Activated CD4-positive, alpha-beta T cell treated with anti-CD3 and anti-CD28 coated beads, Interleukin-2, amount 50 U/mL, for 1 hour (primary cell): Measurements from ENCODE around the gene HRH1.
"Not testable (repeated sequence)": the region's sequence is repeated elsewhere in the genome, so short reads cannot be mapped to it uniquely, and the experiment has no call there.

Experiments
- DNase-seq: peaks from one replicate; pipeline ENCODE4 v3.0.0-alpha.2; 2020

Gene HRH1

DNA sequence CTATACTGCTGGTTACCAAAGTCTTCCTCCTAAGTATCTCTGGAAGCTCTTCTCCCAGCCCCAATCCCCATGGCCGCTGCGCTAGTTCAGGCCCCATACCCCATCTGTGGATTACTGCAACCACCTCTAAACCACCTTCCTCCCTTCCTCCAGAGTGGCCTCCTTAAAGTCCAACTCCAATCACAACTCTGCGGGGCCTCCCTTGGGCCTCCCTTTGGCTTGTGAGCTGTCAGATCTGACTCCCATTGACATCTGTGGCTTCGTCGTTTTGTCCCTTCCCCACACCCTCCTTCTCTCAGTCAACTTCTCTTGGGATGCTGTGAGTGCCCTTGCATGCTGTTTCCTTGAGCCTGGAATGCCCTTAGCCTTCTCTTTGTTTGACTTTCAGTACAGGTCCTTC, 9.3 kb upstream of the HRH1 start:
- DNase-seq: no peak

DNA sequence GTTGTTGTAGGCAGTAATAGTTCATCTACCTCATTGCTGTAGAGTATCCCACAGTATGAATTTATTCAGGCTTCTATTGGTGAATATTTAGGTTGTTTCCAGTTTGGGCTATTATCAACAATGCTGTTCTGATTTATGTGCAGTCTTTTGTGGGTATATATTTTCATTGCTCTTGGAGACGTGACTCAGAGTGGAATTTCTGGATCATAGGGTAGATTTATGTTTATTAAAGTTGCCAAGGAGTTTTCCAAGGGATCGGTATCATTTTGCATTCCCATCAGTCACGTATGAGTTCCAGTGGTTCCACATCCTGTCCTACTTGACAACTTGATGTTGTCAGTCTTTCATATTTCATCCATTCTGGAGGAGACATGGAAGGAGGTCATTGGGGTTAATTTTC, 8.4 kb upstream of the HRH1 start:
- no peak for DNase-seq

DNA sequence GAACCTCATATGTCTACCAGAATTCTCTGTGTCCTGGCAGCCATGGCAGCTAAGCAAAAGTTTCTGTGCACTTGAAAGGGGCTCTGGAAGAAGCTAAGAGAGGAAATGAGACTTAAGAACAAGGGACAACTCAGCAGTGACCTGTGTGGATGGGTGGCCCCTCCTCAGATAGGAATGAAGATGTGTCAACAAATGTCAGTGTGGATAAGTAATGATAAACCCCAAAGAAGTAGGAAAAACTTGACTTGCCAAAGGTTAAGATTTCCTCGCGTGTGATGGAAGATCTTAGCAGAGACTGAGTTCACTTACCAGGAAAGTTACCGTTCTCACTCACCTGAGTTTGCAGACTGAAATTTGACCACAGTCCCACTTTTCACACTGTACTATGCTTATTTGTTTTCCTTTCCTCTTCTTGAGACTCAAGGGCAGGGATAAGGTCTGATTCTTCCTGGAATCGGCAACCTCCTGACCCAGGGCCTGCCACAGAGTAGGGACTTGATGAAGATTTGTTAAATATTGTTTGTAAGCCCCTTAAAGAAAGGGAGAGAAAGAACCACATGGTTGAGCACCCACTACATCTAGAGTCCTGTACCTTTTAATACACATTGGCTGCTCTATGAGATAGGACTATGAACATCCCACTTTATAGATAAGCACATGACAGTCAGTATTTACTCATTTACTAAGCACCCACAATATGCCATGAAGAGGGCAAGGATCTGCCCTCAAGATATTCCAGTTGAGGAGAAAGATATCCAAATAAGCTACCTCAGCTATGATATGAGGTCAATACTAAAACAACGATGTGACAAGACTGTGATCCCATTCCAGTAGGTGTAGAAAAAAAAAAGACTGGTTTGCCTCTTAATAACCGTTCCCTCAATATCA, 7.3 kb upstream of the HRH1 start:
- no peak for DNase-seq

DNA sequence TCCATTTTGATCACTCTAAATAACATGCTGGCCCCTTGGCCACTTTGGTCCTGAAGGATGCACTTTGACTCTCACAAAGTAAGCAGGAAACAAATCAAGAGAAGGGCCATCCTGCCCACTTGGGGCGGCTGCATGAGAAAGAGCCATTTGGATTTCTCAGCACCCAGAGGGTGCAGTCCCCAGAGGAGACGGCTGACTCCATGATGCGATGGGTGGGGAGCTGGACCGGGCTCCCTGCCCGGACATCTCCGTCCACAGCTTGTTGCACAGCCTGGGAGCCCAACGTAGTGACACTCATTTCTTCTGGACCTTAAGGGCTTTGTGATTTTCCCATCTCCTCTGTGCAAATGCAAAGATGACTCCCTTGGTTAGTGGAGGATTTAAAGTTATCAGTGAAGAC, 4.0 kb upstream of the HRH1 start:
- DNase-seq: no peak

DNA sequence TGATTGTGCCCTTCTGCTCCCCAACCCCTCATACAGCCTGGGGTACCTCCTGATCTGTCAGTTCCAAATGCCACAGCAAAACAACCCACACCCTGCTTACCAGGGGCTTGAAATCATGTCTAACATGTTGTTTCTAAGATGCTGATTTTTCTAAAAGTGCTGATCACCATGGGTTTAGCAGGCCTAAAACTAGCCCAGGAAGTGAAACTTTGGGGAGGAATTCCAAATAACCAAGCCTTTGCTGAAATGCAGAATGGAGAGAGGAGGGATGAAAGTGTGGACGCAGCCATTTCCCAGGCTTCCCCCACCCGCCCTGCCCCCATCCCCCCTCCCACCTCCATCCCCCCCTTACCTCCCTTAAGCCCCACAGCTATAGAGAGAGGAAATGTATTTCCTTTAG, 2.0 kb upstream of the HRH1 start:
- no peak for DNase-seq

DNA sequence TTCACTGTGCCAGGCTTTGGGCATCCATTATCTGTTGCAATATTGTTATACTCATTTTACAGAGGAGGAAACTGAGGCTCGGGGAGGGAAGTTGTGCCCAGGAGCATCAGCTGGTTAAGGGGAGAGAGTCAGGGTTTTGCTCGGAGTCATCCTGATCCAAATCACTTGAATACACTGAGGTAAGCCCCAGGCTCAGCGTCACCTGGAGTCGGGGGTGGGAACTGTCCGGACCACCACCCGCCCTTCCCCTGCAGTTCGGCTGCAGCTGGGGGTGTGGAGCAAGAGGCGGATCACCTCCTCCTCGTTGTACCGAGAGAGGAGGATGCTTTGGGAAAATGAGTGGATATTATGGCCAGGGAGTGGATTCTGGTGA, 646 bp downstream of the HRH1 start:
- no peak for DNase-seq

DNA sequence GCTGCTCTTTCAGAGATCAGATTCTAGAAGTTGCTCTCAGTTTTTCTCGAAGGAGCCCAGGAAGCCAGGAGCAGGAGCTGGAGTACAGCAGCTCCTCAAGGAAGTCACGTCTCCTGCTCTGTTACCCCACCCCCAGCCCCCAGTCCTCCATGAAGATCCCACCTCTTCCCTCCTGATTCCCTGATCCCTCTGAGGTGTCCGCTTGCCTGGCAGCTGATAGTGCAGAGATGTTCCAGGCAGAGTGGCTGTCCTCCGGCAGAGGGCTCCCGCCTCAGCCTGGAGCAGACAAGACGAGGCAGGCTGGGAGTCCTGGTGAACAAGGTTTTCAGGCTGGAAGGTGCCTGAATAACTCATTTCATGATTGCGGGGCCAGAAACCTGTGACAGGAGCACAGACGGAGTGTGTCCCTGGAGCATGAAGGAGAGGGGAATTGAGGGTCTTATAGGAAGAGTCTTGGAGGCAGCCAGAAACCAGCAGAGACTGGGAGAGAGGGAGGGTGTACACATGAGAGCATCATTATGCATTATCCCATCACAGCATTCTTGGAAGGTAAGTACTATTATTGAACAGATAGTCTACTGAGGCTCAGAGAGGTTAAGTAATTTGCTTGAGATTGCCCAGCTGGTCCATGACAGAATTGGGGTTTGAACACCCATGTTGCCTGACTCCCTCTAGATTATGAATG, 1.2 kb downstream of the HRH1 start:
- DNase-seq: no peak

DNA sequence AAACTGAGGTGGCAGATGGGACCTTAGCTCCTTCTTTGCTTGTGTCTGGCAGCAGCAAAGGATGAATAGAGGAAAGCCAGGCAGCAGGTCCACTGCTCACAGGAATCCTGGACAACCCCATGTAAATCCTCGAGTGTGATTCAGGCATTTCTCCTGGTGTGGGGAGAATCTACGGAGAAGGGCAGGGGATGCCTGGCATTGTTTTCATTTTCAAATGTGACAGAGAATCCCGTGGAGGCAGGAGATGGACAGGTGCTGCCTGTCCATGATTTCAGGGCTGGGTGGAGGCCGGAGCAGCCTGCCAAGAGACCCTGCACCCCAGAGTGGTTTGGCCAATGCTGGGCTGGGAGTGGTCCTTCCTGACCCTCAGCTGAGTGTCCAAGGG, 1.7 kb downstream of the HRH1 start:
- DNase-seq: no peak

DNA sequence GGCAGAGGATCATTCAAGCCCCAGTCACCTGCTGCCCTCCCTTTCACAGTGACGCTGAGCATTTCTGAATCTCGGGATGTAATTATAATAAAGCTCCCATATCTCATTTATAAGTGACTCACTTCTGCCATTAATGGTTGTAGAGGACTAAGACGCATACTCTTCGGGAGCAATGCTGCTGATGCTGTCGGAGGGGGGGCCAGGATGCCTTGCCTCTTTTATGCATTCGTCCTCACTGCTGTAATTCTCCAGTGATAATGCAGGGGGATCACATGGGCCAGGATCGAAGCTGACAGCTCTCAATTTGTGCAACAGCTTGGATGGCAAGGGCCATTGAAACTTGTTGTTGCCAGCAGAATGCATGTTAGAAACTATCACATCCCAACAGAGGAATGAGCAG, 3.1 kb downstream of the HRH1 start:
- no peak for DNase-seq

DNA sequence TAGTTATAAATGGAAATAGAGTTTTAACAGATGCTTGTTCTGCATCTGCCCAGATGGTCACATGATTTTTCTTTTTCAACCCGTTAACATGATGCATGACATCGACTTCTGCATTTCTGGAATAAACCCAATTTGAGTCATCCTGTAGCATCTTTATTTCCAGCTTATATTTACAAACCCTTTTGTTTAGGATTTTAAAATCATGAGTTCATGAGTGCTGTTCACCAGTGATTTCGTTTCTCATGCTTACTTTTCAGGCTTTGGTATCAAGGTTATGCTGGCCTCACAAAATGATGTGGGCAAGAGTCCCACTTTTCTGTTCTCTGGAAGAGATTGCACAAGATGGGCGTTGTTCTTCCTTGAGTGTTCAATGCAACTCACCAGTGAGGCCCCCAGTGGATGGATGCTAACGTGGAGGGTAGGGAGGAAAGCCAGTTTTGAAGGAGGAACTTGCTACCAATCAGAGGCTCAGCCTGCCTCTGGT, 5.2 kb downstream of the HRH1 start:
- DNase-seq: no peak

DNA sequence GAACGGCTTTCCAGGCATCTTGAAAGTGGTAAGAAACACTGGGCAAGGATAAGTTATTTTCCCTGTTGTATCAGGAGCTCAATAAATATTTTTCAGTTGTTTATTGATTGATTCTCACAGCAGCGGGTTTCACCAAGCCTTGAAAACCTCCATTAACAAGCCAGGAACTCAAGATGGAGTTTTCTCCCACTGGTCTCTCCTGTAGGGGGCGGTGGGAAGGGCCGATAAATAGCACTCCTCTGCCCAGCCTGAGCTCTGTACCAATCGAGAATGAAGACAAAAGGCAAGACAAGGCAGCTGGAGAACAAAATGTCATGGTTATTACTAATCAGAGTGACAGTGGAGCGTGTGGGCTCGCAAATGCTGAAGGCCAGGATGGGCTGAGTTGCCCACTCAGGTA, 7.4 kb downstream of the HRH1 start:
- DNase-seq: no peak

DNA sequence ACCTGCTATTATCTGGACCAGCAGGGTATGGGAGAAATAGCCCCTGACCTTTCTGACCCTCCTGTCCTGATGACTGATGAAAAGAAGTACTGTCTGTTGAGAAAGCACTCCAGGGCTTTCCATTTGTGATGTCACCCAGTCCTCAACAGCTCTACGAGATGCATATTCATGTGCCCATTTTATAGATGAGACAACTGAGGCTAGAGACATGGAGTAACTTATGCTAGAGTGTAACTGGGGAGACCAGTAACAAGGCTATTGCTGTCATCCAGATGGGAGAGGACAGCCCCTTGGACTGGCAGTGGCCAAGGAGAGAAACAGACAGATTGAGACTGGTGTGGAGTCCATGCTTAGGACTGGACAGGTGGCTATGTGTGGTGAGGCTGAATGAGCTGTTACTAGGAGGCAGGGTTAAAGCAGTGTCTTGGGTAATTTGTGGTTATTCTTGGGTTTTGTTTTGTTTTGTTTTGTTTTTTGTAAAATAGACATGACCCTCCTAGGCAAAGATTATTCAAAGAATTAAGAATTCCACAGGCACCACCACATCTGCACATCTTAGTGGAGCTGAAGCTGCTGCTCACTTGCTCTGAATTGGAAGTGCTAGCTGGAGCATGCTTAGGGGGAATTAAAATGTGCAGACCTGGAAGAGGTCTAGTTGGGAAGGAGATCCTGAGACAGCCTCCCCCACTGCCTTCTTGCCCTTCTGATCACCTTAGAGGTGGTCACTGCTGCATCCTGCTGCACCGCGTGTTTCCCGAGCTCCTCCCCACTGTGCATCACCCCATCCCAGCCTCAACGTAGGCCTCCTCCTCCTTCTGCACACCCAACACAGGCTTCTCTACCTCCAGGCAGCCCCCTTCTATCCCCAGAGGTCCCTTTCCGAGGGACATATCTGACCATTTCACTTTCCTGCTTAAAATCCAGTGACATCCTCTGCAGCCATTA, 8.4 kb downstream of the HRH1 start:
- DNase-seq: no peak

DNA sequence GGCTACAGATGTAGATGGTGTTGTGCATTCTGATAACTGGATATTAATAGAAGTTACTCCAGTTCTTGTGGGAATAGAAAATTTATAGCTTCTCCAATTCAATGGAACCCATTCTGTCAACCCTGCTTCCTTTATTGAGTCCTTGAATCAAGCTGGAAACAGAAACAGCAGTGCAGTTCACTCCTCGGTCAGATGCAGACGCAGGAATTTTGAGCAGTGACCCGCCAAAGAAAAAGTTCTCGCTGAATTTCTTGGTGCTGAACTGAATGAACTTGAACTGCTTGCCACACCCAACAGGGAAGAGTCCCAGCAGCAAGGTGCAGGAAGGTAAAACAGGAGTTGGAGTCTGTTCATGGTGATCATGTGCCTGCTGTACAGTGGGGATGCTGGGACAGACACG, 10.3 kb downstream of the HRH1 start:
- DNase-seq: no peak

DNA sequence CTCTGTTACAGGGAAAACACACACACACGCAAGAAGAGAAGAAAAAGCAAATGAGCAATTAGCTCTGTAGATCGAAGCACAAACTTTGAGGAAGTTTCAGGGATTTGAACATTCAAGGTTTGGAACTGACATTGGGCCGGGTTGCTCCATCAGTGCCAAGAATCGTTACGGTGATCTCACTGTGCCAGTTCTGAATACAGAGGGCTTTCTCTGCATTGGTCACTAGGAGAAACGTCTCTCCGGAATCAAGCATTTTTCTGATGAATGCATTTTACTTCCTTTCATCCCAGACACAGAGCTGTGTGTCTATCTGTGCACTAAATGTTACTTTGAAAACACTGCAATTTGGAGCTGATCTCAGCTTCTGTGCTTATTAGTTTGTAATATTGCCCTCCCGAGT, 11.2 kb downstream of the HRH1 start:
- no peak for DNase-seq

DNA sequence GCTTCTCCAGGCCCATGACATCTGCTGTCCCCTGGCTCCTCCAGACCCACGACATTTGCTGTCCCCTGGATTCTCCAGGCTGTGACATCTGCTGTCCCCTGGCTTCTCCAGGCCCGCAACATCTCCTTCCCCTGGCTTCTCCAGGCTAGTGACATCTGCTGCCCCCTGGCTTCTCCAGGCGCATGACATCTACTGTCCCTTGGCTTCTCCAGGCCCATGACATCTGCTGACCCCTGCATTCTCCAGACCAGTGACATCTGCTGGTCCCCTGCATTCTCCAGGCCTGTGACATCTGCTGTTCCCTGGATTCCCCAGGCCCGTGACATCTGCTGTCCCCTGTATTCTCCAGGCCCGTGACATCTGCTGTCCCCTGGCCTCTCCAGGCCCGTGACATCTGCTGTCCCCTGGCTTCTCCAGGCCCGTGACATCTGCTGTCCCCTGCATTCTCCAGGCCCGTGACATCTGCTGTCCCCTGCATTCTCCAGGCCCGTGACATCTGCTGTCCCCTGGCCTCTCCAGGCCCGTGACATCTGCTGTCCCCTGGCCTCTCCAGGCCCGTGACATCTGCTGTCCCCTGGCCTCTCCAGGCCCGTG, 12.6 kb downstream of the HRH1 start:
- not testable (repeated sequence) for DNase-seq

DNA sequence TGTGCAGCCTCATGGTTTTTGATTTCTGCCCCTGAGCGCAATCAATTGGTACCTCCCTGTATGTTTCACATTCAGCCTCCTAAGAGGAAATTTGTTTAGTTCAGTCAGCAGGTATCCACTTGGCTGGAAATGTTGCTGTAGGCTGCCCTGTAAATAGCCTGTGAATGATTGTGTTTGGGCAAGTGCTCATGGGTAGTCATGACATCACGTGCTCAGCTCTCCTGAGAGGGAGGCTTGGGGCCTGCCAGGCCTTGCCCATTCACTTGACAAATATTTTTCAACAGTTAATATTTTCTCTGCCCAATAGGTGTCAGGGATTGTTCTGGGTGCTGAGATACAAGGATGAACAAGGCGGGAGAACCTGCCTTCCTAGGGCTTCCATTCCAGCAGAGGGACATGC, 13.3 kb downstream of the HRH1 start:
- DNase-seq: no peak

DNA sequence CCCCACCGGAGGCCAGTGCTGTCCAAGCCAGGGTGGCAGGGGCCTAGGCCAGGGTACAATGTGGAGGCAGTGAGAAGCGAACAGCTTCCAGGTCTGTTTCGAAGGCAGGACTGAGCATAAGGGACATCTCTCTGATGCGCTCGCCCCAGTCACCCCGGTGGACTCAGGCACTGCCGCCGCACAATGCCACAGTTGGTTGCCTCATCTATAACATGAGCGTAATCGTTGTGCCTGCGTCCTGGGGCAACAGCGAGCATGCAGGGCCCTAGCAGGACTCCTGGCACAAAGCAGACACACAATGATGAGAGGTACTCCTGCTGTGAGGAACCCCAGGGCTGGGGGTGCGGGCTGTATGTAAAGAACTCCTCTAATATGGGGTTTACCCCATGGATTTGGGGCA, 14.1 kb downstream of the HRH1 start:
- no peak for DNase-seq

DNA sequence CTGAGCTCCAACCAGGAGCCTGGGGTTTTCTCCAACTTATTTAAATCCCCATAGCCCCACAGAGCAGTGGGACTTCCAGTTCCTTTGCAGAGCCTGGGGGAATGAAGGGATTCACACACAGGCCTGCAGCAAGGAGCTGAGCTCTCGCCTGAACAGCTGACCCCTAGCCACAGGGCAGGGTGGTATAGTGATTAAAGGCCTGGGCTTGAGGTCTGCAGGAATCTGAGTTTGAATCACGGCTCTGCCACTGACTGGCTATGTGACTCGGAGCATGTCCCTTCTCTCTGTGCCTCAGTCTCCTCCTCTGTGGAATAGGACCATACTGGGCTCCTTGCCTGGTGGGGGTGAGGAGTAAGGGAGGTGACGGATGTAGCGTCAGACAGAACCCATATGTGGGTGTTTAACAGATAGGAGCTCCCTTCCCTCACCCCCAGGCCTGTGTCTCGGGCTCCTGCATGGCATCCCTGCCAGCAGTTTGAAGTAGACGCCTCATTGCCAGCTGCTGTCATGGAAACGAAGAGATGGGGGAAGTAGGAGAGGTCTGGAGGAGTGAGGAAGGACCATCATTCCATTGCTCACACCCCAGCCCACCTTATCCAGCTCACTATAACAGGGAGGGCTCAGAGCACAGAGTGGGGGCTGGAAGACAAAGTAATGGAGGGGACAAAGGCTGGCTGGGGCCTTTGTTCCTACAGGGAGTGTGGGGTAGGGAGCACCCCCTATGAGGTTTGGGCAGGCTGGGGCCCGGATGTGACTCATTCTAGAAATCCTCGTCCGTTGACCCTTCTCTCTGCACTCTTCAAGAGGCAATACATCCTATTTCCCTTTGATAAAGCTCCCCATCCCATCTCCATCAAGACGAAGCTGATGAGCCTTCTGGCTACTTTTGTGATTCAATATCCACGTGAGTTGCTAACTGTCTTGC, 14.8 kb downstream of the HRH1 start:
- DNase-seq: no peak

DNA sequence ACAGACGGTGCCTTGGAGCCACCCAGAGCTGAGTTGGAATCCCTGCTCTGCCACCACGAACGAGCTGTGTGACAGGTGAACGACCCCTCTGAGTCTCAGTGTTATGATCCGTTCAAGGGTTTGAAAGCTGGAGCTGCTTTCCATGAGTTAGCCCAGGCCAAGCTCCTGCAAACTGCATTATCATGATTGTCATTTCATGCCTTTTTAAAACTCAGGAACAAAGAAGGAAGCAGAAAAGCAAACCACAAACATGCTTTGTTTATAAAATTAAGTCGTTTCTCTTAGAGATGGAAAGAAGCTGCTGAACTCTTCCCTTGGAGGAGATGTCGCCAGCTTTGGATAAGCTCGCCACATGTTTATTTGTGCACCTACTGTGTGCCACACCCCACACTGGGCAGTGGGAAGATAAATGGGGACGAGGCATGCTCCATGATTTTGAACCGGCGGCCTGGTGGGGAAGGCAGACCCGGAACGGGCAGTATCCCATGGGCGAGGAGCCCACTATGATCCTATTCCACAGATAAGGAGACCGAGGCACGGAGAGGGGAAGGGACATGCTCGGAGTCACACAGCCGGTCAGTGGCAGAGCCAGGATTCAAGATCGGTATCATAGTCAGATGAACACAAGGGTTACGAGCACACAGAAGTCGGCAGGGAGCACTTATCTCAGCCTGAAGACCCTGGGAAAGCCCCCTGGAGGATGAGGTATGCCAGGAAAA, 15.9 kb downstream of the HRH1 start:
- DNase-seq: no peak

DNA sequence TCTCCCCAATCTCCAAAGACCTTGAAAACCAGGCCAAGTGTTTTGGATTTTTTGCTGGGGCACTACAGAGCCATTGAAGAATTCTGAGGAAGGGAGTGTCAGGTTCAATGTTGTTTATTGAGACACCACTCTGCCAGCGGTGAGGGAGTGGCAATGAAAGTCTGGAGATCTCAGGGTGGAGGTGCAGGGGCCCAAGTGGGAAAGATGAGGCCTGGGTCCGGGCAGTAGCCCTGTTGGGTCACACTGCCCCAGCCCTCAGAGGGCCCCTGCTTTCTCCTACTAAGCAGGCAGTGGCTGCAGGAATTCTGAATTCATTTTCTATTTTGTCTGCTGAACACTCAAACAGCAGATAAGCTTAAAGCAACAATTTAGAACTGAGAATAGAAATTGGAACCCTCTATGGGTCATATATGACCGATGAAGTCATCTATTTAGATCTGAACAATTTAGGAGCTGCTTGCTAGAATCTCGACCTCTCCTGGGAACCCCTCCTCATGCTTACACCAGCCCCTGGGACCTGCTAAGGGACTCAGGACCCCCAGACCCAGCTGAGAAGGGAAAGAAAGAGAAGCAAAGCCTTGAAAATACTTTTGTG, 17.9 kb downstream of the HRH1 start:
- DNase-seq: no peak
